ENCODE results near the gene ITGA7.

The ITGA7 gene

DNA sequence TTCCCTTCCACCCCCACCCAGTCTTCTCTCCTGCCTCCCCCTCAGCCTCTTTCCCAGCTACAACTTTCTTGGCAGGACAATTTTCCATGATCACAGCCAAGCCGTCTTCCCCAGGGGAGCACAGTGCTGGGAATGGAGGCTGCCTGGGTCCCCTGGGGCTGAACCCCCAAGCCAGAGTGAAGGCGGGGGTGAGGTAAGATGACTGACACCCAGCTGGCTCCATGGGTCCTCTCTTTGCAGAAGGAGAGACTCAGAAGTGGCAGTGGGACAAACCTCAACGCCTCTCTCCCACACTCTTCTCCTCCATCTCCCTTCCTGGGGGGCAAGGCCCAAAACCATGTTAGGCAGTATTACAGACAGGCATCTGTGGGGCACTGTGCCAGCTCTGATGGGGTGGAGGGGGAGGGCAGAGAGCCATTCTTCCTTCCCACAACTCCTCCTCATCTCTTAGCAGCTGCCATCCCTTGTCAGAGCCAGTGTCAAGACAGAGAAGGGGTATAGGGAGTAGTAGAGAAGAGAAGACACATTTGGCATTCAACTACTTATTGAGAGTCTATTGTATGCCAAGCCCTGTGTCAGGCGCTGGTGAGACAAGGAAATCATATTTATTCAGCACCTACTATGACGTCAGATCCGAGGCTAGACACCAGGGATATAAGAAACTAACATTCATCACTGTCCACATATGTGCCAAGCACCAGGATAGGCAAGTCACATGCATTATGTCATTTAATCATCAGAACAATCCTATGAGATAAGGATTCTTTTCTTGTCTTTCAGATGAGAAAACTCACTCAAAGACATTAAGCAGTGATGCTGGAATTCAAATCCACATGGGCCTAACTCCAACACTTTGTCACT lies 3.6 kb downstream of the ITGA7 start:
- peaks cover 8% of the 10 kb centered on the region for H3K27me3 ChIP-seq (ENCODE audit: control insufficient read depth, insufficient read depth, low read length)
- H3K9me3 ChIP-seq (ENCODE audit: control insufficient read depth, low read depth, low read length), result no peaks in the 10 kb centered on the region

DNA sequence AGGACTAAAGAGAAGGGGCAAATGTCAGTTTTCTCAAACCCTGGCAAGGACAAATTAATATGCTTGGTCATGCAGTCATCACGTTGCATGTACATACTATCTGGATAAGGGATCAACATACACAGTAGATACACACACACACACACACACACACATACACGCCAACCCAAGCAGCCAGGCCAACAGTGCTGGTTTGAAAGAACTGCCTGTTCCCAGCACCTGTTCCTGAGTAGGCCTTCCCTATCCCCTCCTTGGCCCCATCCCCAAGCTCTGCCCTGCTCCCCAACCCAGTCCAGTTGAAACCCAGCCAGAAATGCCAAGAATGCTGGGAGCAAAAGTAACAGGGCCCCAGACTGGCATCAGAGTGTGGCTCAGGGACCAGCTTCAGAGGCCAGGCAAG lies 4.4 kb downstream of the ITGA7 start:
- Histone ChIP-seq H3K4me1 (ENCODE audit: control insufficient read depth, low read depth, low read length) (peaks cover 4% of the 10 kb centered on the region), H3K9me3 (ENCODE audit: control insufficient read depth, low read depth, low read length) (no peaks in the 10 kb centered on the region), H3K9ac (ENCODE audit: low read length) (no peak overlapping the region), H3K27me3 (ENCODE audit: control insufficient read depth, insufficient read depth, low read length) (peaks cover 8% of the 10 kb centered on the region), H3K36me3 (ENCODE audit: control insufficient read depth, low read depth, low read length) (no peaks in the 10 kb centered on the region), H3K4me3 (ENCODE audit: low read length) (no peak overlapping the region), H3K27ac (ENCODE audit: low read length) (no peak overlapping the region)

More for the DNA sequence above, 3.6 kb downstream of the ITGA7 start:
- Histone ChIP-seq H3K27ac (ENCODE audit: low read length) (no peak overlapping the region), H3K9ac (ENCODE audit: low read length) (no peak overlapping the region), H3K4me3 (ENCODE audit: low read length) (no peak overlapping the region), H3K4me1 (ENCODE audit: control insufficient read depth, low read depth, low read length) (peaks cover 11% of the 10 kb centered on the region), H3K36me3 (ENCODE audit: control insufficient read depth, low read depth, low read length) (no peaks in the 10 kb centered on the region)

DNA sequence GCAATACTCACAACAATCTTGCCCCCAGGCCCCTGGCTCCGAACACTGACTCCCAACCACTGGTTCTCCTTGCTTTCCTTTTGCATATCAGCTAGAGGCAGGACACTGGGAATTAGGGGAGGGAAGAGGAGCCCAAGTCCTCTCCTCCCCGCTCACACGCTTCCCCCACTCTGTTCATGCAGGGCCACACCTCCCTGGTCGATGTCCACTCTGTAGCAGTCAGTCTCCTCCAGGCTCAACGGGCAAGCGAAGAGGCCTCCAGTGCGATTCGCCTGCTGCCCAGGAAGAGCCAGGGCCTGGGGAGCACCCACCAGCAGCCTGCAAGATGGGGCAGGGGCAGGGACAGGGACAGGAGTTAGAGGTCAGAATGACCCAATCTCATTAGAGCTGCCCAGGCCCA lies 4.8 kb downstream of the ITGA7 start:
- H3K27ac ChIP-seq (ENCODE audit: low read length), result no peak overlapping the region
- peaks cover 4% of the 10 kb centered on the region for H3K4me1 ChIP-seq (ENCODE audit: control insufficient read depth, low read depth, low read length)
- no peaks in the 10 kb centered on the region for H3K36me3 ChIP-seq (ENCODE audit: control insufficient read depth, low read depth, low read length)
- H3K27me3 ChIP-seq (ENCODE audit: control insufficient read depth, insufficient read depth, low read length), result peaks cover 8% of the 10 kb centered on the region
- no peaks in the 10 kb centered on the region for H3K9me3 ChIP-seq (ENCODE audit: control insufficient read depth, low read depth, low read length)
- H3K9ac ChIP-seq (ENCODE audit: low read length), result no peak overlapping the region
- no peak overlapping the region for H3K4me3 ChIP-seq (ENCODE audit: low read length)

DNA sequence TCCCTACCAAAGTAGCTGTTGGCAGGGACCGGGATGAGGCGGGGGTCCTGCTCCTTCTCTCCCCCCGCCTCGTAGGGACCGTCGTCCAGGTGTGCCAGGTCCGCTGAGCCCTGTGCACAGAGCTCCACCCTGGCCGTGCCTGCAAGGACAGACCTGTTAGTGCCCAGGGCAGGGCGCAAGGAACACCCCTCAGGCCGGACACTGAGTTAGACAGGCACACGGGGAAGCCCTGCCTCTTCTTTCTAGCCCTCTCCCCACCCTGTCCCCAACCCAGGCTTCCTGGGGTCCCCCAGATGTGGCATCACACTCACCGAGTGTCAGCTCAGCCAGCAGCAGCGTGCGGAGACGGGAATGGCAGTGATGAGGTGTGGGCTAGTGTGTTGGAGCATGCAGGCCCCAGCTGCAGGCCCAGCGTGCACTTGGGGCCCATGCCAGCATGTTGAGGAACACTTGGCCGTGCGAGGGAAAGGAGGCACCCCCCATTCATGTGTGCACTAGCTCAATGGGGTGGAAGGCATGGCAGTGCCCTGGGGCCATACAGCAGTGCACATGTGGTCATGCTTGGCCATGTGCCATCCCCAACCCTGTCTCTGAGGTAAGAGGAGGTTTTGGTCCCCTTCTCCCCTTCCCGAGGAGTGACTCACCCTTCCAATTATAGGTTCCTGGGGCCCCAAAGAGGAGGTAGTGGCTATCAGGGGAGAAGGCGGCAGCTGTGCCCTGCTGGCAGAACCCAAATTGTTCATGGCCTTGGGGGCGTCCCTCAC lies 7.3 kb downstream of the ITGA7 start:
- no peaks in the 10 kb centered on the region for H3K27me3 ChIP-seq (ENCODE audit: control insufficient read depth, insufficient read depth, low read length)
- no peak overlapping the region for H3K27ac ChIP-seq (ENCODE audit: low read length)
- no peak overlapping the region for H3K4me3 ChIP-seq (ENCODE audit: low read length)
- H3K36me3 ChIP-seq (ENCODE audit: control insufficient read depth, low read depth, low read length), result peaks cover 5% of the 10 kb centered on the region
- no peaks in the 10 kb centered on the region for H3K9me3 ChIP-seq (ENCODE audit: control insufficient read depth, low read depth, low read length)
- H3K4me1 ChIP-seq (ENCODE audit: control insufficient read depth, low read depth, low read length), result no peaks in the 10 kb centered on the region
- no peak overlapping the region for H3K9ac ChIP-seq (ENCODE audit: low read length)

DNA sequence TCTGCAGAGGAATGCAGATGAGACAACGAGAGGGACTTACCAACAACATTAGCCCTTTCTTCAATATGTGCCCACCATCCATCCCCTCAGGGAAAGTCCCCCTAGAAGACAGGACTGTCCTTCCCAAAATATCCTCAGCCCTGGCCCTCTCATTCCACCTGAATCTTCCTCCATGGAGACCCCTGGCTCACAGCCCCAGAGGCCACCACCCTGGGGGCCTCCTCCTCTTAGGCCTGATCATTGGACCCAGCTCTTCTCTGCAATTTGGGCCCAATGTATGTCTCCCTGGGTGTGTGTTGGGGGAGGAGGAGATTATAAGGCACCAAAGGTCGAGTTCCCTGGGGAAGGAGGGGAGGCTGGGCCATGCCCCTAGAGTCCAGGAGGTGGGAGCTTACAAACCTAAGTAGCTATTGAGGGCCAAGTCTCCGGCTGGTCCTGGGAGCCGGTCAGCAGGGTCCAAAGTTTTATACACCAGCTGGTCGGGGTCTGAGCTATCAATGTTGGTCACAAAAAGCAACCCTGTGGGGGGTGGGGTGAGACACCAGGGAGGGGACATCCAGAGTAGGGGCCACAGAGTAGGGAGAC lies 8.1 kb downstream of the ITGA7 start:
- Histone ChIP-seq H3K36me3 (ENCODE audit: control insufficient read depth, low read depth, low read length) (peaks cover 11% of the 10 kb centered on the region), H3K9ac (ENCODE audit: low read length) (no peak overlapping the region), H3K4me1 (ENCODE audit: control insufficient read depth, low read depth, low read length) (no peaks in the 10 kb centered on the region), H3K4me3 (ENCODE audit: low read length) (no peak overlapping the region), H3K27me3 (ENCODE audit: control insufficient read depth, insufficient read depth, low read length) (no peaks in the 10 kb centered on the region), H3K9me3 (ENCODE audit: control insufficient read depth, low read depth, low read length) (no peaks in the 10 kb centered on the region), H3K27ac (ENCODE audit: low read length) (no peak overlapping the region)

DNA sequence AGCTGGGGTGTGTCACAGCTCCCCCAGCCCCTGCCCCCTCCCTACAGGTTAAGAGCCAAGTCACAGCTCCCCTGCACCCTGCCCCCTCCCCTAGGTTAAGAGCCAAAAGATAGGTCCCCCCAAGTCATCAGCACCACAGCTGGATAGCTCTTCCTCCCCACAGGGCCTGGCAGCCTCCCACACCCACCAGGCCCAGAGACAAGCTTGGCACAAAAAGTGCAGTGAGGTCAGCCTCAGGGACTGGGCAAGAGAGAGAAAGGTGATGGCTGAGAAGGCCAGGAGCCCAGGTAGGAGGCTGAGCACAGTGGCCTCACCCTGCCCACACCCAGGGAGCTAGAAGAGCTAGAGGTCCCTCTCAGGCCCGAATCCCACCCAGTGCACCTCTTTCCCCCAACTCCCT lies 8.7 kb downstream of the ITGA7 start:
- Histone ChIP-seq H3K9me3 (ENCODE audit: control insufficient read depth, low read depth, low read length) (no peaks in the 10 kb centered on the region), H3K4me3 (ENCODE audit: low read length) (no peak overlapping the region), H3K27ac (ENCODE audit: low read length) (no peak overlapping the region), H3K27me3 (ENCODE audit: control insufficient read depth, insufficient read depth, low read length) (no peaks in the 10 kb centered on the region), H3K9ac (ENCODE audit: low read length) (no peak overlapping the region), H3K4me1 (ENCODE audit: control insufficient read depth, low read depth, low read length) (no peaks in the 10 kb centered on the region), H3K36me3 (ENCODE audit: control insufficient read depth, low read depth, low read length) (peaks cover 14% of the 10 kb centered on the region)

DNA sequence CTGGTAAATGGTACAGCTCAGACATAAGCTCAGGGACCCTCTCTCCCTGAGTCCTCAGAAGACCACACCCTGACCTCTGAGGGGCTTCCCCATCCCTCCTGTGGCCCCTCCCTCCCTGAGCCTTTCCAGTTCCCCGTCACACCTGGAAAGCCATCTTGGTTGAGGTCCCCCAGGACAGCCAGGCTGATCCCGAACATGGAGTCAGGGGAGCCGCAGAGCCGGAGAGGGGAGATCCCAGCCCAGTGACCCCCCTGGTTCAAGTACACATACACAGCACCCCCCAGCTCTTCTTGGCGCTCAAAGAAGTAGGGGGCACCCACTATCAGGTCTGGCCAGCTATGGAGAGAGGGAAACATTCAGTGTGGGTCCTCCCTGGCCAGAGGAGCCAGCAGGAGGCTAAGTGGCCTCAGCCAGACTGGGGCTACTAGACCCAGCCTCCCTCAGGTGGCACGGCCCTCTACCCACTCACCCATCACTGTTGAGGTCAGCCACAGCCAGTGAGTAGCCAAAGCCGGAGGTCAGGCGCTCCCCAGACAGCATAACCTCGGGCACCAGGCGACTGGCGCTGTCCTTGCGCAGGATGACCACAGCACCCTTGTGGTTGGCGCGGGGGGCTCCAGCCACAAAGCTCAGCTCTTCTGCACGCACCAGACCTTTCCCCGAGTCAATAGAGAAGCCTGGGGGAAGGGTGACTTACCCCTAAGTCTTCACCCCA lies 9.3 kb downstream of the ITGA7 start:
- H3K9me3 ChIP-seq (ENCODE audit: control insufficient read depth, low read depth, low read length), result no peaks in the 10 kb centered on the region
- H3K27me3 ChIP-seq (ENCODE audit: control insufficient read depth, insufficient read depth, low read length), result no peaks in the 10 kb centered on the region
- no peaks in the 10 kb centered on the region for H3K4me1 ChIP-seq (ENCODE audit: control insufficient read depth, low read depth, low read length)
- no peak overlapping the region for H3K9ac ChIP-seq (ENCODE audit: low read length)
- no peak overlapping the region for H3K27ac ChIP-seq (ENCODE audit: low read length)
- H3K4me3 ChIP-seq (ENCODE audit: low read length), result no peak overlapping the region
- peaks cover 14% of the 10 kb centered on the region for H3K36me3 ChIP-seq (ENCODE audit: control insufficient read depth, low read depth, low read length)

DNA sequence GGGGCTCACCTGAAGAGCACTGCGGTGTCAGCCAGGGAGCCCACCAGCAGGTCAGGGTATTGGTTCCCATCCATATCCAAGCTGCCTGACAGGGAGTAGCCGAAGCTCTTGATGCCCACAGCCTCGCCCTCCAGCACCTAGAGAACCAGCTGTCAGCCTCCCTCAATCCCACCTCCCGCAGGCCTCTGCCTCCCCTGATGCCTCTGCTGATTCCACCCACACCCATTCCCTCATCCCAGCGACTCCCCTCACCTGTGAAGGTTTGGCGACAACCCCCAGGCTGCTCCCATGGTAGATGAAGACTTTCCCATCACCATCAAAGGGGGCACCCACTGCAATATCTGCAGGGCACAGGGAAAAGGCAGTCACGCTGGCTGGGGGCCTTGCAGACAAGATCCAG lies 10.0 kb downstream of the ITGA7 start:
- no peak overlapping the region for H3K4me3 ChIP-seq (ENCODE audit: low read length)
- no peaks in the 10 kb centered on the region for H3K27me3 ChIP-seq (ENCODE audit: control insufficient read depth, insufficient read depth, low read length)
- no peaks in the 10 kb centered on the region for H3K4me1 ChIP-seq (ENCODE audit: control insufficient read depth, low read depth, low read length)
- no peak overlapping the region for H3K27ac ChIP-seq (ENCODE audit: low read length)
- H3K9me3 ChIP-seq (ENCODE audit: control insufficient read depth, low read depth, low read length), result no peaks in the 10 kb centered on the region
- peaks cover 14% of the 10 kb centered on the region for H3K36me3 ChIP-seq (ENCODE audit: control insufficient read depth, low read depth, low read length)
- H3K9ac ChIP-seq (ENCODE audit: low read length), result no peak overlapping the region

DNA sequence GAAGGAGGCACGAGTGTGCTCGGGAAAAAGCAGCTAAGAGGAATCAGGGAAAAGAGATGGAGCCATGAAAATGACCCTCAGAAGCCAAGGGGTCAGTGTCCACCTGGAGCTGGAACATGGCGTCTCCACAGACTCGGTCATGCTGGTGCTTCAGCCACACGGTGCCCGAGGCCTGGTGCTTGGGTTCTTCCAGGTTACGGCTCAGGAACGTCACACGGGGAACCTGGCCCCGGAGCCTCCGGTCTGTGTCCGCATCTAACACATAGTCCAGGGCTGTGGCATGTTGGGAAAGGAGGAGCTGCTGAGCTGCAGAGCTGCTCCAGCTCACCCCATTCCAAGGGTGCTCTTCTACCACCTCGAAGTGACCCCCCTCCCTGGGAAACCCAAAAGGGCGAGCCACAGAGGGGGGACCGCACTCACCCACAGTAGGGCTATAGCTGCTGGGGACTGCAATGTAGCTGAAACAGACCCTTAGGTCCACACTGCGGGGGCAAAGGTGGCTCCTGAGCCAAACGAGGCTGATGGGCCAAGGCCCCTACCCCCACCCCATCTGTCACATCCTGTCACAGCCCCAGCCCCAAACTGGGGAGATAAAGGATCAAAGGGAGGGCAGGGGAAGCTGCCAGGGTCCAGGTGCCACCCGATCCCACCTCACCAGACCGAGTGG lies 10.8 kb downstream of the ITGA7 start:
- Histone ChIP-seq H3K27me3 (ENCODE audit: control insufficient read depth, insufficient read depth, low read length) (no peaks in the 10 kb centered on the region), H3K9me3 (ENCODE audit: control insufficient read depth, low read depth, low read length) (no peaks in the 10 kb centered on the region), H3K27ac (ENCODE audit: low read length) (no peak overlapping the region), H3K9ac (ENCODE audit: low read length) (no peak overlapping the region), H3K4me3 (ENCODE audit: low read length) (no peak overlapping the region), H3K4me1 (ENCODE audit: control insufficient read depth, low read depth, low read length) (no peaks in the 10 kb centered on the region), H3K36me3 (ENCODE audit: control insufficient read depth, low read depth, low read length) (peaks cover 14% of the 10 kb centered on the region)

DNA sequence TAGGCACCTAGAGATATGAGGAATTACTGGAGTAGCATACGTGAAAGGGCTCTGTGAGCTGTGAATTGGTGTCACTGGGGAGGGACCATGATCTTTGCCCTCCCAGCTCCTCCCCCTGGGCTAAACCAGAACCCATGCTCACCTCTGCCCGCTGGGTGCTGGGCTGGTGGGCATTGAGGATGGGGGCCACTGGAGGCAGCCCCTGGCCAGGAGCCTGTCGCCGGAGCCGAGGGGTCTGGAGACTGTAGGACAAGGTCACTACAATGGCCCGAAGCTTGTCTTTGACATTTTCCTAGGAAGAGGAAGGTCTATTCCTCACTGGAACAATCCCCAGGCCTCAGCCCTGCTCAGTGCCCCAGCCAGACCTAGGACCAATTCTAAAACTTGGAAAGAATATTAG lies 11.6 kb downstream of the ITGA7 start:
- H3K27ac ChIP-seq (ENCODE audit: low read length), result no peak overlapping the region
- no peak overlapping the region for H3K4me3 ChIP-seq (ENCODE audit: low read length)
- H3K27me3 ChIP-seq (ENCODE audit: control insufficient read depth, insufficient read depth, low read length), result no peaks in the 10 kb centered on the region
- no peaks in the 10 kb centered on the region for H3K4me1 ChIP-seq (ENCODE audit: control insufficient read depth, low read depth, low read length)
- H3K36me3 ChIP-seq (ENCODE audit: control insufficient read depth, low read depth, low read length), result peaks cover 14% of the 10 kb centered on the region
- no peaks in the 10 kb centered on the region for H3K9me3 ChIP-seq (ENCODE audit: control insufficient read depth, low read depth, low read length)
- H3K9ac ChIP-seq (ENCODE audit: low read length), result no peak overlapping the region

DNA sequence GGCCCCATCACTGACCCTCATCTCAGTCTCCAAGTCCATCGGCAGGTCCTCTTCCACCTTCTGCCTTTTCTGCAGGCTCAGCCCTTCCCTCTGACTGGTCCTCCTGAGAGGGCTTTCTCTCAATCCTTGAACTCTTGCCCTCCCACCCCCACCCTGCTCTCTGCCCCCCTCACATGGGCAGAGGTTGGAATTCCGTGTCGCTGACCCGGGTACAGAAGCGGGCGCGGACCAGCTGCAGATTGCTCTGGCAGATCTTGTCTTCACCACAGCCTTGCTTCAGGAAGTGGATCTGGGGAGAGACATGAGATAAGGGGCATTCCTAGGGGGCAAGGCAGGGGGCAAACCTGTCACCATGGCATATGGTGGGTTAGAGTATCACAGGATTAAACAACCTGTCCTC lies 12.4 kb downstream of the ITGA7 start:
- H3K4me1 ChIP-seq (ENCODE audit: control insufficient read depth, low read depth, low read length), result no peaks in the 10 kb centered on the region
- H3K4me3 ChIP-seq (ENCODE audit: low read length), result no peak overlapping the region
- no peaks in the 10 kb centered on the region for H3K27me3 ChIP-seq (ENCODE audit: control insufficient read depth, insufficient read depth, low read length)
- H3K27ac ChIP-seq (ENCODE audit: low read length), result no peak overlapping the region
- no peak overlapping the region for H3K9ac ChIP-seq (ENCODE audit: low read length)
- H3K36me3 ChIP-seq (ENCODE audit: control insufficient read depth, low read depth, low read length), result peaks cover 14% of the 10 kb centered on the region
- no peaks in the 10 kb centered on the region for H3K9me3 ChIP-seq (ENCODE audit: control insufficient read depth, low read depth, low read length)
